ENCODE data around the gene RPS6KA1.

RPS6KA1 gene

DNA sequence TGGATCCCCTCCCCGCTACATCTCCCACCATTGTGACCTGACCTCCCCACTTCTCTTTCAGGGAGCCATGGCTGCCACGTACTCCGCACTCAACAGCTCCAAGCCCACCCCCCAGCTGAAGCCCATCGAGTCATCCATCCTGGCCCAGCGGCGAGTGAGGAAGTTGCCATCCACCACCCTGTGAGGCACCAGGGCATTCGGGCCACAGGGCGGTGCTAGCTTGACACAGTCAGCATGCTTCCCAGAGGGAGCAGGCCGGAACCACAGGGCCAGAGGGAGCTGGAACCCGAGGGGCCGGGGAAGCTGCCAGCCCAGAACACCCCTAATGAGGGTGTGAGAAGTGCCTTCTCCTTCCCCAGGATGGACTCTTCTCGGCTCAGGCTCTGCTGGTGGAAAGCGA, 44.5 kb downstream of the RPS6KA1 start:
- no peak overlapping the region for H3K4me3 ChIP-seq (ENCODE audit: control insufficient read depth, low read depth, low read length)
- DNase-seq (ENCODE audit: low read depth), result no peak
- TF ChIP-seq, protein P1, sequence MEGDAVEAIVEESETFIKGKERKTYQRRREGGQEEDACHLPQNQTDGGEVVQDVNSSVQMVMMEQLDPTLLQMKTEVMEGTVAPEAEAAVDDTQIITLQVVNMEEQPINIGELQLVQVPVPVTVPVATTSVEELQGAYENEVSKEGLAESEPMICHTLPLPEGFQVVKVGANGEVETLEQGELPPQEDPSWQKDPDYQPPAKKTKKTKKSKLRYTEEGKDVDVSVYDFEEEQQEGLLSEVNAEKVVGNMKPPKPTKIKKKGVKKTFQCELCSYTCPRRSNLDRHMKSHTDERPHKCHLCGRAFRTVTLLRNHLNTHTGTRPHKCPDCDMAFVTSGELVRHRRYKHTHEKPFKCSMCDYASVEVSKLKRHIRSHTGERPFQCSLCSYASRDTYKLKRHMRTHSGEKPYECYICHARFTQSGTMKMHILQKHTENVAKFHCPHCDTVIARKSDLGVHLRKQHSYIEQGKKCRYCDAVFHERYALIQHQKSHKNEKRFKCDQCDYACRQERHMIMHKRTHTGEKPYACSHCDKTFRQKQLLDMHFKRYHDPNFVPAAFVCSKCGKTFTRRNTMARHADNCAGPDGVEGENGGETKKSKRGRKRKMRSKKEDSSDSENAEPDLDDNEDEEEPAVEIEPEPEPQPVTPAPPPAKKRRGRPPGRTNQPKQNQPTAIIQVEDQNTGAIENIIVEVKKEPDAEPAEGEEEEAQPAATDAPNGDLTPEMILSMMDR (IDR thresholded peaks at IDR 0.05; ENCODE audit: control insufficient read depth, insufficient read depth, low read depth, low read length, missing control alignments), result no peak

DNA sequence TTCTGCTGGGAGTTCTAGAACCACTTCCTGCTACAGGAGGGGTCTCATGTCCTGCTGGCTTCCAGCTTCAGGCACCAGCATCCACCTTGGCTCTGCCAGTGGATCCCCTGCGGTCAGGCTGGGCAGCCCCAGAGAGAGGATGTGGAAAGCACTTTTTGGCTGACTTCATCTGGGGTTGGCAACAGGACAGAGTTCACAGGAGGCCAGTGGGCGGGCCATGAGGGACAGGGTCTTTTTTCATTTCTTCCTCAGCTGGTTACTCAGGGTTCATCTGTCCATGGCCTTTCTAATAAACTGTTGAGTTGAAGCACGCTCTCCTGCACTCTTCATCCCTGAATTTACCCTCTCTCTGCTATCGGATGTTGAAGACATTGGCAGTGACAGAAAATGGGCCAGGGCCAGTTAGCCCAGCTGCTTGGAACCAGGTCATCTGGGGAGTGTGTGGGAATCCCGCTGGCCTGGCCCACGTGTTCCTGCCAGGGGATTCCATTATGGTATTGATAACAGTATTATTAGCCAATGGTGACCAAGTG, 45.2 kb downstream of the RPS6KA1 start:
- H3K4me3 ChIP-seq (ENCODE audit: control insufficient read depth, low read depth, low read length), result no peak overlapping the region
- no peak for DNase-seq (ENCODE audit: low read depth)
- TF ChIP-seq, protein P1 (IDR thresholded peaks at IDR 0.05; ENCODE audit: control insufficient read depth, insufficient read depth, low read depth, low read length, missing control alignments), result no peak

DNA sequence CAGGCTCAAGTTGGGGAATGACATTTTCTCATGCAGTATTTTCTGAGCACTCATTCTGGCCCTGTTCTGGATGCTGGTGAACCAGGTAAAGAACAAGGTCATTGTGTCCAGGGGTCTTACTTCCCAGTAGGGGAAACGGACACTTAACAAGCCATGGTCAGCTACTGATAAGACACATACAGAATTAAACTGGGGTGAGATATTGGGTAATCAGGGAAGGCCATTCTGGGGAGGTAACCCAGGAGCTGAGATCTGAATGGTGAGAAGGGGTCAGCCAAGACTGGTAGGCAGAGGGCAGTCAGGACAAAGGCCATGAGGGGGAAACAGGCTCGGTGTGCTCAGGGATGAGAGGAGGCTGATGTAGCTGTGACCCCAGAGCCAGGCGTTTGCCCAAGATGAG, 45.8 kb downstream of the RPS6KA1 start:
- no peak overlapping the region for H3K4me3 ChIP-seq (ENCODE audit: control insufficient read depth, low read depth, low read length)
- TF ChIP-seq, protein P1 (IDR thresholded peaks at IDR 0.05; ENCODE audit: control insufficient read depth, insufficient read depth, low read depth, low read length, missing control alignments), result no peak
- DNase-seq (ENCODE audit: low read depth), result no peak

DNA sequence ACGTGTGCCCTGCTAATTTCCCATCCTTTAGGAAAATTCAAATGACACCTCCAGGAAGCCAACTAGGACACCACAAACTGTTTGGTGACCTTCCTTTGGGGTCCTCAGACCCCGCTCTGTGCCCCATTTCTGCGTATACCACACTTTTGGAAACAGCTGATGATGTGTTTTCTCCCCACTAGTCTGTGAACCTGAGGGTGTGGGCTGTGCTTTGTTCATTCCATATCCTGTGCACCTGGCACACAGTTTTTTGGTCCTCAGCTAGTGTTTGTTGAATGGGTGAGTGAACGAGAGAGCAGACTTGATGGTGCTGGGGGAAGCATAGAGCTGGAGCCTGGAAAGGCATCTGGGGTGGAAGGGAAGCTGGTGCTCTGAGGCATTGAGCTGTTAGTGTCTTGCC, 48.6 kb downstream of the RPS6KA1 start:
- TF ChIP-seq, protein P1 (IDR thresholded peaks at IDR 0.05; ENCODE audit: control insufficient read depth, insufficient read depth, low read depth, low read length, missing control alignments), result no peak
- no peak for DNase-seq (ENCODE audit: low read depth)
- no peak overlapping the region for H3K4me3 ChIP-seq (ENCODE audit: control insufficient read depth, low read depth, low read length)

DNA sequence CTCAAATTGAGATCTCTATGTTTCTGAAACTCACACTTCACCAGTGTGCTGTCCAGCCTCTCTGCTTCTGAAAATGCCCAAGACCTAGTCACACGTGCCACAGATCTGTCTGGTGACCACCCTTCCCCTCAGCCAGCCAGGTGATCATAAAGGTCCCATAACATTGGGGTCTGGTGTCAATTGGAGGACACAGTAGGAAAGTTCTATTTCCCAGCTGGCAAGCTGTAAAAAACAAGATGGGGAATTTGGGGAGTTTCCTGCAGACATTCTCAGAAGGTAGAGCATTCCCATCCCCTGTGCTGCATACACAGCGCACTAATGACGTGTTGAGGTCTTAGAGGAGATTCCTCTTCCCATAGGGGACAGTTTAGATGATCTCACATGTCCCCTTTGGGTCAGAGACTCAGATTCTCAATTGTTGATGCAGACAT, 50.1 kb downstream of the RPS6KA1 start:
- DNase-seq (ENCODE audit: low read depth), result no peak
- no peak overlapping the region for H3K4me3 ChIP-seq (ENCODE audit: control insufficient read depth, low read depth, low read length)
- TF ChIP-seq, protein P1 (IDR thresholded peaks at IDR 0.05; ENCODE audit: control insufficient read depth, insufficient read depth, low read depth, low read length, missing control alignments), result no peak

DNA sequence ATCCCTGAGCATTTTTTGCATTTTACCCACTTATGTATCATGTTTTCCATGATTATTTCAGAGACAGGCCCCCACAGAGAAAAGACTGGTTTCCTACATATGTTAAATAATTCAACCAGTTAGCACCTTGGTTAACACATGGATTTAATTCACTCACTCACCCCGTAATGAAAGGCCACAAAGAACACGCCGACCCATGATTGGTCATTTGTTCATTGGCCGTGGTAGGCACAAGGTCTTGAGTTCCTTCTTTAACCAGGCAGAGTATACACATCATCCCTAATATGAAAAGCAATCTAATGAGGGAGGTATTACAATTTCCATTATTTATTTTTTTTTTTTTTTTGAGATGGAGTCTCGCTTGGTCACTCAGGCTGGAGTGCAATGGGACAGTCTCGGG, 50.6 kb downstream of the RPS6KA1 start:
- no peak for DNase-seq (ENCODE audit: low read depth)
- H3K4me3 ChIP-seq (ENCODE audit: control insufficient read depth, low read depth, low read length), result no peak overlapping the region

More for the DNA sequence above, 50.6 kb downstream of the RPS6KA1 start:
- TF ChIP-seq, protein P1 (IDR thresholded peaks at IDR 0.05; ENCODE audit: control insufficient read depth, insufficient read depth, low read depth, low read length, missing control alignments), result no peak

Measured in AG09309 (cell line).